ENCODE results near the gene NLRP3.

The NLRP3 gene

DNA sequence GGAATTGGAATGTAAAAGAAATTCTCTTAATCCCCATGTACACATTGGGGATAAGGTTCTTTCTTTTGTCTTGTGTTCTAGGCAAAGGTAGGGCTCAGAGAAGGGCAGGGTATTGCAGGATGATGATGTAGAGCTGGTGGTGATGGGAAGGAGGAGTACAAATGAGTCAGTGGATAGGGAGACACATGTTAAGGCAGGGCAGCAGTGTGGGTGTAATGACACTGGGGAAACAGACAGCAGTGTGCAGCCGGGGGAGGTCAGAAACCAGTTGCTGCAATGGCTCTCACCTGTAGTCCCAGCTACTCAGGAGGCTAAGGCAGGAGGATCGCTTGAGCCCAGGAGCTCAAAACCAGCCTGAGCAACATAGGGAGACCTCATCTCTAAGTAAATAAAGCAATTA lies 5.1 kb downstream of the NLRP3 start:
- DNase-seq (ENCODE audit: low spot score) = no peak
- no peak for TF ChIP-seq CTCF (IDR thresholded peaks at IDR 0.05; ENCODE audit: borderline replicate concordance, control extremely low read depth, extremely low read depth, insufficient read depth, missing control alignments)
- in situ Hi-C loops (cut with MboI; ENCODE audit: low sequenced_read_pairs, unreplicated experiment) = no loop called here

DNA sequence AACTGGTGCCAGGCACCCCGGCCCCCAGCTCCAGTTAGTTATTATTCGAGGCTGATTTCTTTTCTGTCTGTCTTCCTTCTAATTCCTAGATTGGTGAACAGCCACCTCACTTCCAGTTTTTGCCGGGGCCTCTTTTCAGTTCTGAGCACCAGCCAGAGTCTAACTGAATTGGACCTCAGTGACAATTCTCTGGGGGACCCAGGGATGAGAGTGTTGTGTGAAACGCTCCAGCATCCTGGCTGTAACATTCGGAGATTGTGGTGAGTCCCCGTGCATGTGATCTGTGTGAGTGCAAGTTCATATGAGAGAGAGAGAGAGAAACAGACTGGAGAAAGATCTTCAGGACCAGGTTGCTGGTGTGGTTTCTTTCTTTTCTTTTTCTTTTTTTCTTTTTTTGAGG lies 13.5 kb downstream of the NLRP3 start:
- DNase-seq (ENCODE audit: low spot score) = no peak
- in situ Hi-C loops (cut with MboI; ENCODE audit: low sequenced_read_pairs, unreplicated experiment) = no loop called here
- TF ChIP-seq CTCF (IDR thresholded peaks at IDR 0.05; ENCODE audit: borderline replicate concordance, control extremely low read depth, extremely low read depth, insufficient read depth, missing control alignments) = no peak

DNA sequence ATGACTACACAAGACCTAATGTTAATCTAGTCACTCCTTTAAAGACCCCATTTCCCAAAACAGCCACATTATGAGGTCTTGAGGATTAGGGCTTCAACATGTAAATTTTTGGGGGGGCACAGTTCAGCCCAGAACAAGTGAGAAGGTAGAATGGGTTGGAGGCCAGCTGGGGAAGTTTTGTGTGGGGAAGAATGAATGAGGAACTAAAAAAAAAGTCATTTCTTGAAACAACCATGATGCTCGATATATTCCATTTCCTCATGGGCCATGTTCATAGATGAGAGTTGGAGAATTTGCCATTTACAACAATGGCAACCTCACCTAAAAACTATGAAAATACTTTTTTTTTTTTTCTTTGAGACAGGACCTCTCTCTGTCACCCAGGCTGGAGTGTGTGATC lies 14.5 kb downstream of the NLRP3 start:
- TF ChIP-seq CTCF (IDR thresholded peaks at IDR 0.05; ENCODE audit: borderline replicate concordance, control extremely low read depth, extremely low read depth, insufficient read depth, missing control alignments) = no peak
- in situ Hi-C loops (cut with MboI; ENCODE audit: low sequenced_read_pairs, unreplicated experiment) = no loop called here
- no peak for DNase-seq (ENCODE audit: low spot score)

DNA sequence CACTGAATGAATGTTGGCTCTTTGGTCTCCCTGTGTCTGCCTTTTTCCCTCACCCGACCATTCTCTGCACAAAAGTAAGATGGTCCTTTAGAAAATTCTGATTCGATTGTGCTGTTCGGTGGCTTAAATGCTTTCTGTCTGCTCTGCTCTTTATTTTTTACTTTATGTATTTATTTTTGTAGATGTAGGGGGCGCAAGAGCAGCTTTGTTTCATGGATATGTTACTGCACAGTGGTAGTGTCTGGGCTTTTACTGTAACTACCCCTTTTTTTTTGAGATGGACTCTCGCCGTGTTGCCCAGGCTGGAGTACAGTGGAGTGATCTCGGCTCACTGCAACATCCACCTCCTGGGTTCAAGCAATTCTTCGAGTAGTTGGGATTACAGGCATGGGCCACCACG lies 15.7 kb downstream of the NLRP3 start:
- no peak for DNase-seq (ENCODE audit: low spot score)
- in situ Hi-C loops (cut with MboI; ENCODE audit: low sequenced_read_pairs, unreplicated experiment) = no loop called here
- TF ChIP-seq CTCF (IDR thresholded peaks at IDR 0.05; ENCODE audit: borderline replicate concordance, control extremely low read depth, extremely low read depth, insufficient read depth, missing control alignments) = no peak

DNA sequence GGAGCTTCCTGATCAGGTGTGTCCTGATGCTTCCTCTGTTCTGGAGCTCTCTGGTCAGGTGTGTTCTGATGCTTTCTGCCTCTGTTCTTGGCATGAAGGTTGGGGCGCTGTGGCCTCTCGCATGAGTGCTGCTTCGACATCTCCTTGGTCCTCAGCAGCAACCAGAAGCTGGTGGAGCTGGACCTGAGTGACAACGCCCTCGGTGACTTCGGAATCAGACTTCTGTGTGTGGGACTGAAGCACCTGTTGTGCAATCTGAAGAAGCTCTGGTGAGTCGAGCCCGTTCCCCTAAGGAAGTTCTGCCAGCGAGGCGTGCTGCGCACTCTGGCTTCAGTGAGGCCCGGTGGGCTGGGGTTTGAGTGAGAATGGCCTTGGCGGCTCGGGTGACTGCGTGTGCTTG lies 18.0 kb downstream of the NLRP3 start:
- no peak for TF ChIP-seq CTCF (IDR thresholded peaks at IDR 0.05; ENCODE audit: borderline replicate concordance, control extremely low read depth, extremely low read depth, insufficient read depth, missing control alignments)
- in situ Hi-C loops (cut with MboI; ENCODE audit: low sequenced_read_pairs, unreplicated experiment) = no loop called here
- DNase-seq (ENCODE audit: low spot score) = no peak

DNA sequence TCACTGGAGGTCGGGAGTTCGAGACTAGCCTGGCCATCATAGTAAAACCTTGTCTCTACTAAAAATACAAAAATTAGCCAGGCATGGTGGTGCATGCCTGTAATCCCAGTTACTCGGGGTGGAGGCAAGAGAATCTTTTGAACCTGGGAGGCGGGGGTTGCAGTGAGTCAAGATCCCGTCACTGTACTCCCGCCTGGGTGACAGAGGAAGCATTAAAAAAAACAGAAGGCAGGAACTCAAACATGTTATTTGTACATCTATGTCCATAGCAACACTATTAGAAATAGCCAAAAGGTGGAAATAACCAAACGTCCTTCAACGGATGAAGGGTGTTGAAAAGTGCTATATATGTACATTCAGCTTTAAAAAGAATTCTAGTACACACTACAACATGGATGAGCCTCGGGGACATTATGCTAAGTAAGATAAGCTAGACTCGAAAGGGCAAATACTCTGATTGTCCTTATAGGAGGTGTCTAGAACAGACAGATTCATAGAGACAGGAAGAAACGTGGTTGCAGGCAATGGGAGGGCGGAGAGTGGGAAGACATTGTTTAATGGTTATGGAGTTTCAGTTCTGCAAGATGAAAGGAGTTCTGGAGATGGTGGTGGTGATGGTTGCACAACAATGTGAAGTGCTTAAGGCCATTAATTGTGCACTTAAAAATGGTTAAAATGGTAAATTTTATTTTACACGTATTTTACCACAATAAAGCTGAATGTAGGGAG lies 19.2 kb downstream of the NLRP3 start:
- no peak for DNase-seq (ENCODE audit: low spot score)
- TF ChIP-seq CTCF (IDR thresholded peaks at IDR 0.05; ENCODE audit: borderline replicate concordance, control extremely low read depth, extremely low read depth, insufficient read depth, missing control alignments) = no peak
- in situ Hi-C loops (cut with MboI; ENCODE audit: low sequenced_read_pairs, unreplicated experiment) = no loop called here
